ENCODE results near the gene SMAD2.
A peak's percentile ranks its signal among the peaks of the same experiment; 100 is the strongest.

Gene SMAD2

GRCh38 chr18:47895565-47896250, 34.8 kb downstream of the SMAD2 start:
- DNase-seq (ENCODE audit: low spot score): no peak

GRCh38 chr18:47893939-47894699, 36.3 kb downstream of the SMAD2 start:
- DNase-seq (ENCODE audit: low spot score): no peak

GRCh38 chr18:47893047-47893446, 37.4 kb downstream of the SMAD2 start:
- no peak for DNase-seq (ENCODE audit: low spot score)

GRCh38 chr18:47888156-47888555, 42.3 kb downstream of the SMAD2 start:
- DNase-seq (ENCODE audit: low spot score): no peak

- DNase-seq (ENCODE audit: low spot score): no peak
These were observed 43.2 kb downstream of the SMAD2 start for GRCh38 chr18:47887227-47887626.

GRCh38 chr18:47883771-47884413, 46.6 kb downstream of the SMAD2 start:
- peak; percentile 43 for DNase-seq (ENCODE audit: low spot score)

- DNase-seq (ENCODE audit: low spot score): no peak
These were observed 47.8 kb downstream of the SMAD2 start for GRCh38 chr18:47882641-47883040.

- DNase-seq (ENCODE audit: low spot score): no peak
These were observed 48.6 kb downstream of the SMAD2 start for GRCh38 chr18:47881752-47882455.

GRCh38 chr18:47881042-47881441, 49.4 kb downstream of the SMAD2 start:
- no peak for DNase-seq (ENCODE audit: low spot score)

- no peak for DNase-seq (ENCODE audit: low spot score)
These were observed 52.6 kb downstream of the SMAD2 start for GRCh38 chr18:47877892-47878291.

GRCh38 chr18:47876813-47877212, 53.6 kb downstream of the SMAD2 start:
- no peak for DNase-seq (ENCODE audit: low spot score)

- DNase-seq (ENCODE audit: low spot score): no peak
These were observed 56.8 kb downstream of the SMAD2 start for GRCh38 chr18:47873625-47874024.

GRCh38 chr18:47872426-47872825, 58.0 kb downstream of the SMAD2 start:
- no peak for DNase-seq (ENCODE audit: low spot score)

- no peak for DNase-seq (ENCODE audit: low spot score)
These were observed 59.2 kb downstream of the SMAD2 start for GRCh38 chr18:47871288-47871687.

GRCh38 chr18:47870605-47871004, 59.9 kb downstream of the SMAD2 start:
- peak; percentile 10 for DNase-seq (ENCODE audit: low spot score)

GRCh38 chr18:47868744-47869143, 61.7 kb downstream of the SMAD2 start:
- DNase-seq (ENCODE audit: low spot score): no peak

- DNase-seq (ENCODE audit: low spot score): no peak
These were observed 65.3 kb downstream of the SMAD2 start for GRCh38 chr18:47865183-47865582.

GRCh38 chr18:47863041-47863440, 67.4 kb downstream of the SMAD2 start:
- no peak for DNase-seq (ENCODE audit: low spot score)

- DNase-seq (ENCODE audit: low spot score): no peak
These were observed 71.9 kb downstream of the SMAD2 start for GRCh38 chr18:47858607-47859006.

GRCh38 chr18:47847635-47848034, 82.8 kb downstream of the SMAD2 start:
- no peak for DNase-seq (ENCODE audit: low spot score)

GRCh38 chr18:47846431-47846830, 84.0 kb downstream of the SMAD2 start:
- no peak for DNase-seq (ENCODE audit: low spot score)

- no peak for DNase-seq (ENCODE audit: low spot score)
These were observed 85.5 kb downstream of the SMAD2 start for GRCh38 chr18:47844828-47845498.
